Fibroblast of lung (primary cell): ENCODE results near the gene CD84. TPM values are rescaled to one million over a fixed set of nuclear protein-coding genes. Genes with fewer than 3 reads are reported as not detected.

Experiments
- DNase-seq, 2 donors: peaks; one replicate each; pipeline versions ENCODE4 v3.0.0 to v3.0.0-alpha.2; 2010; ENCODE audit warnings: low read depth in 2 of 2
- H2AFZ ChIP-seq: 2 replicates; pipeline ENCODE4 v1.5.1; 2012; ENCODE audit warnings: low read length, control low read depth, inconsistent platforms
- H3K27ac ChIP-seq: 2 replicates; pipeline ENCODE4 v1.5.1; 2011; ENCODE audit warnings: low read length, control low read depth; ENCODE audit not compliant: insufficient read depth
- H3K27me3 ChIP-seq: 2 replicates; pipeline ENCODE4 v1.5.1; 2011; ENCODE audit warnings: mild to moderate bottlenecking, low read length; ENCODE audit not compliant: control insufficient read depth, insufficient read depth
- H3K36me3 ChIP-seq: 2 replicates; pipeline ENCODE4 v1.5.1; 2011; ENCODE audit warnings: low read length; ENCODE audit not compliant: control insufficient read depth, insufficient read depth
- H3K4me1 ChIP-seq: 2 replicates; pipeline ENCODE4 v1.5.1; 2011; ENCODE audit warnings: low read length; ENCODE audit not compliant: control insufficient read depth, insufficient read depth; ENCODE audit errors: extremely low read depth
- H3K4me2 ChIP-seq: 2 replicates; pipeline ENCODE4 v1.5.1; 2011; ENCODE audit warnings: low read length, control low read depth; ENCODE audit not compliant: insufficient read depth; ENCODE audit errors: extremely low read depth
- H3K4me3 ChIP-seq, 4 experiments: fragments of 200-600 bp in 1 of 4; sonication (generic) in 1 of 4; replicated peaks in 1 of 4; 2 replicates each; pipeline ENCODE4 v1.5.1; 2011 to 2016; ENCODE audit warnings: low read length in 4 of 4, low read depth in 3 of 4, mild to moderate bottlenecking in 3 of 4, control low read depth in 2 of 4, inconsistent platforms in 1 of 4, mixed read lengths in 1 of 4; ENCODE audit not compliant: insufficient read depth in 1 of 4; ENCODE audit errors: control extremely low read depth in 1 of 4
- H3K79me2 ChIP-seq: 2 replicates; pipeline ENCODE4 v1.5.1; 2012; ENCODE audit warnings: mild to moderate bottlenecking, low read length, inconsistent platforms; ENCODE audit not compliant: control insufficient read depth, insufficient read depth
- H3K9ac ChIP-seq: 2 replicates; pipeline ENCODE4 v1.5.1; 2011; ENCODE audit warnings: mild to moderate bottlenecking, low read length, control low read depth; ENCODE audit not compliant: insufficient read depth
- H3K9me3 ChIP-seq: 2 replicates; pipeline ENCODE4 v1.5.1; 2012; ENCODE audit warnings: low read depth, low read length; ENCODE audit not compliant: control insufficient read depth, insufficient read depth
- H4K20me1 ChIP-seq: 2 replicates; pipeline ENCODE4 v1.5.1; 2011; ENCODE audit warnings: low read length; ENCODE audit not compliant: control insufficient read depth, insufficient read depth; ENCODE audit errors: extremely low read depth
- CTCF ChIP-seq, 2 donors: IDR thresholded peaks in 1 of 2; conservative IDR thresholded peaks in 1 of 2; 1 replicate in 1 of 2; 2 replicates in 1 of 2; pipeline ENCODE4 v1.5.1; 2011 to 2012; ENCODE audit warnings: low read length in 2 of 2, control low read depth in 1 of 2, inconsistent platforms in 1 of 2, low read depth in 1 of 2, mild to moderate bottlenecking in 1 of 2
- EZH2 ChIP-seq: IDR thresholded peaks from 2 replicates; pipeline ENCODE4 v1.5.1; 2012; ENCODE audit warnings: low read length, control low read depth, mild to moderate bottlenecking; ENCODE audit errors: missing control alignments
- polyA plus RNA-seq, 2 donors: library from polyadenylated mRNA; depleted of rRNA in 1 of 2; stranded (reverse) in 1 of 2; unstranded in 1 of 2; fragments of >200 nt; gene quantifications; 2 replicates each; pipeline ENCODE4 v1.2.1, GENCODE V29; 2011 to 2012; ENCODE audit warnings: missing spikeins in 1 of 2
- total RNA-seq: library from RNA; depleted of rRNA; stranded (reverse); fragments of >200 nt; gene quantifications from 2 replicates; pipeline ENCODE4 v1.2.1, GENCODE V29; 2014

Gene CD84
- total and polyA plus RNA-seq, 2 donors (not counting 1 experiment from before 2014, with no cell fraction given): not detected

GRCh38 chr1:160576390-160576789 lies 2.9 kb downstream of the CD84 start:
- Histone ChIP-seq H3K27ac (no peak overlapping the region), H3K4me2 (no peak overlapping the region), H3K4me1 (no peaks in the 10 kb centered on the region), H3K9me3 (no peaks in the 10 kb centered on the region), H3K4me3 (no peak overlapping the region), H3K27me3 (no peaks in the 10 kb centered on the region), H4K20me1 (no peaks in the 10 kb centered on the region), H3K36me3 (no peaks in the 10 kb centered on the region), H3K79me2 (no peaks in the 10 kb centered on the region), H2AFZ (no peak overlapping the region), H3K9ac (no peak overlapping the region)
- TF ChIP-seq CTCF (conservative IDR thresholded peaks at IDR 0.05 in 1 of 2, IDR thresholded peaks at IDR 0.05 in 1 of 2; ENCODE audit: low read depth in 1 of 2, low read length in 2 of 2) (no peak), EZH2 (no peak)
- no peak for DNase-seq

GRCh38 chr1:160575112-160575664 lies 4.1 kb downstream of the CD84 start:
- no peak for TF ChIP-seq CTCF (conservative IDR thresholded peaks at IDR 0.05 in 1 of 2, IDR thresholded peaks at IDR 0.05 in 1 of 2; ENCODE audit: low read depth in 1 of 2, low read length in 2 of 2)
- TF ChIP-seq EZH2: no peak
- H3K27ac ChIP-seq: no peak overlapping the region
- H3K36me3 ChIP-seq: no peaks in the 10 kb centered on the region
- no peaks in the 10 kb centered on the region for H3K9me3 ChIP-seq
- H3K79me2 ChIP-seq: no peaks in the 10 kb centered on the region
- H2AFZ ChIP-seq: no peak overlapping the region
- no peak for DNase-seq
- H4K20me1 ChIP-seq: no peaks in the 10 kb centered on the region
- H3K4me2 ChIP-seq: no peak overlapping the region
- no peaks in the 10 kb centered on the region for H3K4me1 ChIP-seq
- no peak overlapping the region for H3K9ac ChIP-seq
- no peaks in the 10 kb centered on the region for H3K27me3 ChIP-seq
- no peak overlapping the region for H3K4me3 ChIP-seq

GRCh38 chr1:160570840-160571239 lies 8.5 kb downstream of the CD84 start:
- TF ChIP-seq CTCF (conservative IDR thresholded peaks at IDR 0.05 in 1 of 2, IDR thresholded peaks at IDR 0.05 in 1 of 2; ENCODE audit: low read depth in 1 of 2, low read length in 2 of 2) (no peak), EZH2 (no peak)
- H3K4me2 ChIP-seq: no peak overlapping the region

More at GRCh38 chr1:160570840-160571239, 8.5 kb downstream of the CD84 start:
- H3K9ac ChIP-seq: no peak overlapping the region
- H3K27me3 ChIP-seq: no peaks in the 10 kb centered on the region
- H4K20me1 ChIP-seq: no peaks in the 10 kb centered on the region
- no peak overlapping the region for H3K4me3 ChIP-seq
- H3K36me3 ChIP-seq: no peaks in the 10 kb centered on the region
- no peak overlapping the region for H2AFZ ChIP-seq
- H3K27ac ChIP-seq: no peak overlapping the region
- no peaks in the 10 kb centered on the region for H3K9me3 ChIP-seq
- no peaks in the 10 kb centered on the region for H3K79me2 ChIP-seq
- H3K4me1 ChIP-seq: no peaks in the 10 kb centered on the region
- no peak for DNase-seq
